ENCODE measurements around the gene ANXA9.

GRCh38 chr1:150973836-150974579 lies 8.1 kb upstream of the ANXA9 start:
- TF ChIP-seq EZH2 (IDR thresholded peaks at IDR 0.05) (no peak), CEBPB (IDR thresholded peaks at IDR 0.05; ENCODE audit: low read depth) (no peak), ATF3 (IDR thresholded peaks at IDR 0.05) (no peak), ZFX (IDR thresholded peaks at IDR 0.05) (peak; percentile 93), POLR2A (IDR thresholded peaks at IDR 0.05; ENCODE audit: borderline replicate concordance, extremely low read depth, insufficient read depth, insufficient read length) (no peak), CTCF (IDR thresholded peaks at IDR 0.05 in 2 of 3, conservative IDR thresholded peaks at IDR 0.05 in 1 of 3; ENCODE audit: borderline replicate concordance in 1 of 3, insufficient read depth in 1 of 3, low read depth in 2 of 3, low read length in 2 of 3) (no peak), EZH2phosphoT487 (IDR thresholded peaks at IDR 0.05; ENCODE audit: borderline replicate concordance) (no peak), RAD21 (IDR thresholded peaks at IDR 0.05; ENCODE audit: low read depth) (no peak), TCF7L2 (IDR thresholded peaks at IDR 0.05; ENCODE audit: borderline replicate concordance, extremely low read depth, insufficient read depth, insufficient read length) (no peak), POLR2AphosphoS5 (IDR thresholded peaks at IDR 0.05; ENCODE audit: low read depth, low read length) (no peak; the same call in 1 of the 2 replicates), ZBTB33 (IDR thresholded peaks at IDR 0.05; ENCODE audit: extremely low read depth, insufficient replicate concordance, low read length) (no peak)
